HUES64 (cell line): Measurements from ENCODE around the gene ADSL.

ENCODE experiments used
- H3K27ac ChIP-seq: 2 replicates; pipeline ENCODE4 v1.7.0; 2013; ENCODE audit warnings: low read depth, low read length, inconsistent platforms
- H3K27me3 ChIP-seq: 2 replicates; pipeline ENCODE4 v1.6.1; 2013; ENCODE audit warnings: mild to moderate bottlenecking, low read length; ENCODE audit not compliant: insufficient read depth
- H3K36me3 ChIP-seq: 2 replicates; pipeline ENCODE4 v1.6.1; 2013; ENCODE audit warnings: mild to moderate bottlenecking, low read length; ENCODE audit not compliant: insufficient read depth
- H3K4me1 ChIP-seq: 2 replicates; pipeline ENCODE4 v1.6.1; 2013; ENCODE audit warnings: mild to moderate bottlenecking, low read length, moderate library complexity; ENCODE audit not compliant: insufficient read depth
- H3K4me3 ChIP-seq: 2 replicates; pipeline ENCODE4 v1.5.1; 2013; ENCODE audit warnings: mild to moderate bottlenecking, low read length, moderate library complexity
- H3K9ac ChIP-seq: 2 replicates; pipeline ENCODE4 v1.6.1; 2013; ENCODE audit warnings: mild to moderate bottlenecking, low read depth, low read length
- H3K9me3 ChIP-seq: 2 replicates; pipeline ENCODE4 v1.6.1; 2013; ENCODE audit warnings: low read depth, low read length; ENCODE audit not compliant: insufficient read depth
- WGBS: fragments of 150-250, 120-280 bp; methylation state at CpG from one replicate; pipeline ENCODE4 v1.1.7; 2013; ENCODE audit warnings: missing lambda C conversion rate; 5-methylcytosine and 5-hydroxymethylcytosine counted together

ADSL gene

GRCh38 chr22:40428796-40429195 is 82.5 kb downstream of the ADSL start:
- Histone ChIP-seq H3K27ac (no peak overlapping the region), H3K9me3 (no peaks in the 10 kb centered on the region), H3K27me3 (no peaks in the 10 kb centered on the region), H3K36me3 (peaks cover 50% of the 10 kb centered on the region), H3K4me3 (no peak overlapping the region), H3K9ac (no peak overlapping the region), H3K4me1 (no peaks in the 10 kb centered on the region)
- 96% methylated on average over 4 of the region's 4 CpGs for WGBS

GRCh38 chr22:40429481-40429880 is 83.2 kb downstream of the ADSL start:
- Histone ChIP-seq H3K4me1 (no peaks in the 10 kb centered on the region), H3K9me3 (no peaks in the 10 kb centered on the region), H3K9ac (no peak overlapping the region), H3K36me3 (peaks cover 48% of the 10 kb centered on the region), H3K4me3 (no peak overlapping the region), H3K27me3 (no peaks in the 10 kb centered on the region), H3K27ac (no peak overlapping the region)
- WGBS = 97% methylated on average over 4 of the region's 4 CpGs

GRCh38 chr22:40430991-40431390 is 84.7 kb downstream of the ADSL start:
- no peaks in the 10 kb centered on the region for H3K4me1 ChIP-seq
- H3K9me3 ChIP-seq = no peaks in the 10 kb centered on the region
- no peak overlapping the region for H3K9ac ChIP-seq
- H3K27me3 ChIP-seq = no peaks in the 10 kb centered on the region
- no peak overlapping the region for H3K4me3 ChIP-seq
- peaks cover 40% of the 10 kb centered on the region for H3K36me3 ChIP-seq
- no peak overlapping the region for H3K27ac ChIP-seq
- 97% methylated on average over 4 of the region's 4 CpGs for WGBS

- no peak overlapping the region for H3K4me3 ChIP-seq
Observed at GRCh38 chr22:40432157-40432556, 85.9 kb downstream of the ADSL start.

GRCh38 chr22:40432625-40433024 is 86.3 kb downstream of the ADSL start:
- Histone ChIP-seq H3K9me3 (no peaks in the 10 kb centered on the region), H3K9ac (no peak overlapping the region), H3K36me3 (peaks cover 33% of the 10 kb centered on the region), H3K4me1 (no peaks in the 10 kb centered on the region; the same call in 1 of the 2 replicates), H3K27me3 (no peaks in the 10 kb centered on the region), H3K27ac (no peak overlapping the region), H3K4me3 (no peak overlapping the region)
- 94% methylated on average over 2 of the region's 2 CpGs for WGBS

More at GRCh38 chr22:40432157-40432556, 85.9 kb downstream of the ADSL start:
- WGBS = 96% methylated on average over 4 of the region's 5 CpGs
- H3K36me3 ChIP-seq = peaks cover 33% of the 10 kb centered on the region
- H3K9me3 ChIP-seq = no peaks in the 10 kb centered on the region
- no peaks in the 10 kb centered on the region for H3K27me3 ChIP-seq
- H3K9ac ChIP-seq = no peak overlapping the region
- H3K4me1 ChIP-seq = no peaks in the 10 kb centered on the region; the same call in 1 of the 2 replicates
- H3K27ac ChIP-seq = no peak overlapping the region

- Histone ChIP-seq H3K4me1 (no peaks in the 10 kb centered on the region; the same call in 1 of the 2 replicates), H3K9ac (no peak overlapping the region), H3K27ac (no peak overlapping the region), H3K36me3 (peaks cover 29% of the 10 kb centered on the region), H3K9me3 (no peaks in the 10 kb centered on the region), H3K4me3 (no peak overlapping the region), H3K27me3 (no peaks in the 10 kb centered on the region)
- WGBS = 95% methylated on average over 3 of the region's 3 CpGs
Observed at GRCh38 chr22:40433416-40434090, 87.3 kb downstream of the ADSL start.

GRCh38 chr22:40434106-40434505 is 87.8 kb downstream of the ADSL start:
- no peak overlapping the region for H3K27ac ChIP-seq
- no peak overlapping the region for H3K4me3 ChIP-seq
- no peaks in the 10 kb centered on the region for H3K9me3 ChIP-seq
- 94% methylated on average over 3 of the region's 3 CpGs for WGBS
- H3K4me1 ChIP-seq = no peaks in the 10 kb centered on the region; the same call in 1 of the 2 replicates
- no peaks in the 10 kb centered on the region for H3K27me3 ChIP-seq
- no peak overlapping the region for H3K9ac ChIP-seq
- peaks cover 23% of the 10 kb centered on the region for H3K36me3 ChIP-seq

- Histone ChIP-seq H3K9me3 (no peaks in the 10 kb centered on the region), H3K4me3 (no peak overlapping the region), H3K36me3 (peaks cover 17% of the 10 kb centered on the region), H3K27ac (no peak overlapping the region), H3K4me1 (no peaks in the 10 kb centered on the region; the same call in 1 of the 2 replicates), H3K9ac (no peak overlapping the region), H3K27me3 (no peaks in the 10 kb centered on the region)
- 93% methylated on average over 5 of the region's 5 CpGs for whole genome bisulfite sequencing
Observed at GRCh38 chr22:40434745-40435144, 88.4 kb downstream of the ADSL start.

- Histone ChIP-seq H3K4me1 (no peaks in the 10 kb centered on the region; the same call in 1 of the 2 replicates), H3K27ac (no peak overlapping the region), H3K9me3 (no peaks in the 10 kb centered on the region), H3K4me3 (no peak overlapping the region), H3K27me3 (no peaks in the 10 kb centered on the region), H3K9ac (no peak overlapping the region), H3K36me3 (0 out of 2 replicates have a peak, but pooled peaks cover 6% of the 10 kb centered on the region)
- WGBS = 68% methylated on average over 12 of the region's 12 CpGs
Observed at GRCh38 chr22:40436505-40437431, 90.5 kb downstream of the ADSL start.
